ENCODE data around the gene RGN. TPM values are rescaled to one million over a fixed set of nuclear protein-coding genes. Genes with fewer than 3 reads are reported as not detected.

RGN gene
- not detected for polyA plus RNA-seq

- H3K9me3 Mint-ChIP-seq: no peaks in the 10 kb centered on the region
- H3K27me3 Mint-ChIP-seq: no peaks in the 10 kb centered on the region
- no peaks in the 10 kb centered on the region for H3K36me3 Mint-ChIP-seq
- no peak within 1 kb of the TSS for H3K27ac Mint-ChIP-seq
- no peaks in the 10 kb centered on the region for H3K4me1 Mint-ChIP-seq
- no peak within 1 kb of the TSS for H3K4me3 Mint-ChIP-seq
These were observed at the start of gene RGN for GRCh38 chrX:47078129-47079043. RGN (plus strand) TSS chrX:47078443; CDS start chrX:47081145, 2,702 bp downstream.

DNA sequence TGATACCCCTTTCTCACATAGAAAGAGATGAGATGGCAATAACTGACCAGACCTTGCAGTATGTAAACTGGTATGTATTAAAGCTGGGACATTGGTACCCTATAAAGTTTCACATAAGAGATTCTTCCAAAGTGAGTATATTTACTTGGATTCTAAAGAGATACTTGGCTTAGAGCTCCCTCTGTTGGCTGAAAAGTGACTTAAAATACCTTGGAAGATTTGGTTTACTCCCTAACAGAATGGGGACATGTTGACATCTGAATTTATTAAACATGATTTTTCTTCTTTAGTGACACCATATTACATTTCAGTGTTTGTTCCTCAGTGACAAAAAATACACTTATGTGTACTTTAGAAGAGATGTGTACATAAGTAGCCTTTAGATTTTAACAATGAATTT is 47.9 kb upstream of the RGN start:
- peaks cover 2% of the 10 kb centered on the region for H3K36me3 Mint-ChIP-seq
- H3K4me1 Mint-ChIP-seq: peaks cover 0 to 1% (median 0%) of the 10 kb centered on the region in 3 donors
- H3K27ac Mint-ChIP-seq: no peak overlapping the region
- H3K27me3 Mint-ChIP-seq: no peaks in the 10 kb centered on the region
- H3K9me3 Mint-ChIP-seq: no peaks in the 10 kb centered on the region
- no peak overlapping the region for H3K4me3 Mint-ChIP-seq

- H3K9me3 Mint-ChIP-seq: peaks cover 3 to 4% (median 3%) of the 10 kb centered on the region in 3 donors
- peaks cover 3% of the 10 kb centered on the region for H3K27me3 Mint-ChIP-seq
- peaks cover 3% of the 10 kb centered on the region for H3K36me3 Mint-ChIP-seq
- H3K4me3 Mint-ChIP-seq: no peak overlapping the region
- no peak overlapping the region for H3K27ac Mint-ChIP-seq
- no peaks in the 10 kb centered on the region for H3K4me1 Mint-ChIP-seq
These were observed 30.3 kb upstream of the RGN start for GRCh38 chrX:47047989-47048388.

- Mint-ChIP-seq H3K36me3 (no peaks in the 10 kb centered on the region), H3K27me3 (peaks cover 4% of the 10 kb centered on the region)
These were observed 18.9 kb upstream of the RGN start for GRCh38 chrX:47059142-47059874.

DNA sequence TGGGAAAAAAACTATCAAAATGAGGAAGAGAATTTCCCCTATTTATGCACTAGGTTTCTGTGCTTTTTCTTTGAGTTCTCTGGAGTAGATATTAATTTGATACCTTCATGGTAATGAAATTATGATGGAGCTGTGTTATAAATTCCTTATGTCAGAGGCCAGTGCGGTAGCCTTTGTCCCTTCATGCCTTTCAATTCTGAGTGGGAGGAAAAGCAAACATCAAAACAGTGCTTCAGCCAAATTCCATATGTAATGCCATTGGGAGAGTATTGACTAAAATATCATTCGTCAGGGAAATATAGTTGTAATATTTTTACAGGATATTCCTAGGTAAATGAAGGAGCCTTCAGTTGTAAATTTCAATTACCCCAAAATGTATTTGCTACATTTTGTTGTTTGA is 17.5 kb upstream of the RGN start:
- H3K4me1 Mint-ChIP-seq: no peaks in the 10 kb centered on the region
- H3K27me3 Mint-ChIP-seq: peaks cover 4% of the 10 kb centered on the region
- H3K36me3 Mint-ChIP-seq: no peaks in the 10 kb centered on the region
- no peak overlapping the region for H3K27ac Mint-ChIP-seq
- H3K9me3 Mint-ChIP-seq: no peaks in the 10 kb centered on the region
- H3K4me3 Mint-ChIP-seq: no peak overlapping the region

More at GRCh38 chrX:47059142-47059874, 18.9 kb upstream of the RGN start:
- no peak overlapping the region for H3K27ac Mint-ChIP-seq
- no peaks in the 10 kb centered on the region for H3K9me3 Mint-ChIP-seq
- no peaks in the 10 kb centered on the region for H3K4me1 Mint-ChIP-seq
- H3K4me3 Mint-ChIP-seq: no peak overlapping the region

DNA sequence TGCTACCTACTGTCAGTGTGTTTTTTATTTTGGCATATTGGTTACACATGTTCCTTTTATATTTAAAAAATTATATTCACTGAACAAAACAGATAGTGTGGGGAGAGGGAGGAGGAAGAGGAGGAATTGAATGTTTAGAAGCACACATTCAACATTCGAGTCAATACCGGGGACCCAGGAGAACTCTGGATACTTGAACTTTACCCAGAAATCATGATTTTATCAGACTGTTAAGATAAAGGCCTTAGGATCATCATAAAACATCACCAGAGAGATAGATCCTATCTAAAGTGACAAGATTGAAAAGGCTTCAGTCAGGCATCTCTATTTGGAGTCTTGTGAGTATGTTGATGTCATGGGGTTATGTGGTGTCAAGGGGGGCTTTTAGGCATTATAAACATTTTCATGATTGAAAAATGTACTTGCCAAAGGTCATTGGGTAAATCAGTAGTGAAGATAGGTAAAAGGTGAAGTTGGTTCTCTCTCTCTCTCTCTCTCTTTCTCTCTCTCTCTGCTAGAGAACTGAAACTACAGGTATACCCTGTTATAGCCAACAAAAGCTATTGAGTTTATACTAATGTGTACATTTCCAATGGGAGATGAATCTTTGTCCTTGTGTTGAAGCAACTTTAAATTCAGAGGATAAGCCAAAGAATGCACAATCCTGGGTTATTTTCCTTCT is 16.9 kb upstream of the RGN start:
- Mint-ChIP-seq H3K9me3 (no peaks in the 10 kb centered on the region), H3K27me3 (peaks cover 4% of the 10 kb centered on the region), H3K36me3 (no peaks in the 10 kb centered on the region)

DNA sequence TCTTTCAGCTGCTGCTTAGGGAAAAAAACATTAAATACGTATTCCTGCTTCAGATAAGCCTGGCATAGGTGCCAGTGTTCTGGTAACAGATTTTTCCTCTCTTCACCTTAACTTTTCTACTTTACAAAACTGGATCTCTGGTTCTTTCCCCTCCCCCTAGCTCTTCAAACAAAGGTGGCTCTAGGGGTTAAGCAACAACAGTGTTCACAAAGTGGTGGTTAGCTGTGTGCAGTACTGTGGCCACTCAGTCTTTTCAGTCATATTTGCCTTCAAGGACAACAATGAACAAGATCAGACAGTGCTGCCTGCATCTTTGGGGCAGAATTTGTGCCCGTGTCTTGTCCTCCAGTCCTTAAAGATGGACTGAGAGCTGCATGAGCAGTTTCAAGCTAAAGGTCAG is 15.1 kb upstream of the RGN start:
- H3K9me3 Mint-ChIP-seq: no peaks in the 10 kb centered on the region
- peaks cover 4% of the 10 kb centered on the region for H3K27me3 Mint-ChIP-seq
- H3K27ac Mint-ChIP-seq: no peak overlapping the region
- H3K4me1 Mint-ChIP-seq: no peaks in the 10 kb centered on the region
- no peak overlapping the region for H3K4me3 Mint-ChIP-seq
- no peaks in the 10 kb centered on the region for H3K36me3 Mint-ChIP-seq

More for the DNA sequence above, 16.9 kb upstream of the RGN start:
- Mint-ChIP-seq H3K4me1 (no peaks in the 10 kb centered on the region), H3K4me3 (no peak overlapping the region), H3K27ac (no peak overlapping the region)

GRCh38 chrX:47068214-47068613 is 10.0 kb upstream of the RGN start:
- H3K27ac Mint-ChIP-seq: no peak overlapping the region
- H3K36me3 Mint-ChIP-seq: peaks cover 1% of the 10 kb centered on the region

DNA sequence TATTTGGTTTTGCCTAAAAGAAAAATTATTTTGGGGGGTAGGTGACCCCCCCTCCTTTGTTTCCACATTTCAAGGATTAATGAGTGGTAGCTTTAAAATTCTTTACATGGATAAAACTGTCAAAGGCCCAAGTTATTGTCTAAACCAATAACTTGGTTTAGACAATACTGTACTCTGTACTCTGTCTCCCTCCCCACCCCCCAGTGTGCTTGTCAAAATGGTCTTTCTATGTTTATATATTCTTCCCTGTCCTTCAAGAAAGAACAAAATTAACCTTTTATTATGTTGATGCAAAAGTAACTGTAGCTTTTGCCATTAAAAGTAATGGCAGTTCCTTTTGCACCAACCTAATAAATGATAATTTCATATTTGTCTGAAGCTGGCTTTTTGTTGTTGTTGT is 9.5 kb upstream of the RGN start:
- no peaks in the 10 kb centered on the region for H3K4me1 Mint-ChIP-seq
- H3K9me3 Mint-ChIP-seq: peaks cover 0 to 4% (median 0%) of the 10 kb centered on the region in 3 donors
- no peak overlapping the region for H3K27ac Mint-ChIP-seq
- H3K27me3 Mint-ChIP-seq: no peaks in the 10 kb centered on the region
- H3K4me3 Mint-ChIP-seq: no peak overlapping the region
- H3K36me3 Mint-ChIP-seq: peaks cover 1% of the 10 kb centered on the region

More at GRCh38 chrX:47068214-47068613, 10.0 kb upstream of the RGN start:
- Mint-ChIP-seq H3K27me3 (no peaks in the 10 kb centered on the region), H3K4me1 (no peaks in the 10 kb centered on the region), H3K4me3 (no peak overlapping the region), H3K9me3 (peaks cover 0 to 4% (median 0%) of the 10 kb centered on the region in 3 donors)

GRCh38 chrX:47080215-47080914 is 2.1 kb downstream of the RGN start:
- no peaks in the 10 kb centered on the region for H3K36me3 Mint-ChIP-seq
- H3K9me3 Mint-ChIP-seq: no peaks in the 10 kb centered on the region
- no peaks in the 10 kb centered on the region for H3K4me1 Mint-ChIP-seq
- H3K27ac Mint-ChIP-seq: no peak overlapping the region
- H3K4me3 Mint-ChIP-seq: no peak overlapping the region
- H3K27me3 Mint-ChIP-seq: no peaks in the 10 kb centered on the region

DNA sequence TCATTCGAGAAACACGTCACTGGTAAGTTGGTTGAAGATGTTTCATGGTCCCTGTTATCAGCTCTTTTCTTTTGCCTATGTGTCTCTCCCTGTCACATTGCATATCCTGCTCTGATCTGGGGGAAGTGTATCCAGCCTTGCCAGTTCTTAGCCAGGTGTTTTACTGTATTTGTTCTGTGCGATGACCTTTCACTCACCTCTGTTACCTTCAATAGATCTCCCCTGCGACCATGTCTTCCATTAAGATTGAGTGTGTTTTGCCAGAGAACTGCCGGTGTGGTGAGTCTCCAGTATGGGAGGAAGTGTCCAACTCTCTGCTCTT is 2.6 kb downstream of the RGN start:
- no peaks in the 10 kb centered on the region for H3K36me3 Mint-ChIP-seq
- no peak overlapping the region for H3K4me3 Mint-ChIP-seq
- H3K27me3 Mint-ChIP-seq: no peaks in the 10 kb centered on the region
- no peak overlapping the region for H3K27ac Mint-ChIP-seq
- H3K4me1 Mint-ChIP-seq: no peaks in the 10 kb centered on the region
- H3K9me3 Mint-ChIP-seq: no peaks in the 10 kb centered on the region

- Mint-ChIP-seq H3K27ac (no peak overlapping the region), H3K4me3 (no peak overlapping the region), H3K27me3 (no peaks in the 10 kb centered on the region), H3K36me3 (no peaks in the 10 kb centered on the region), H3K9me3 (no peaks in the 10 kb centered on the region), H3K4me1 (peaks cover 0 to 5% (median 0%) of the 10 kb centered on the region in 3 donors)
These were observed 13.0 kb downstream of the RGN start for GRCh38 chrX:47091149-47091775.

GRCh38 chrX:47093248-47093647 is 15.0 kb downstream of the RGN start:
- no peak overlapping the region for H3K4me3 Mint-ChIP-seq
- H3K4me1 Mint-ChIP-seq: peaks cover 0 to 5% (median 0%) of the 10 kb centered on the region in 3 donors
- no peaks in the 10 kb centered on the region for H3K9me3 Mint-ChIP-seq
- no peaks in the 10 kb centered on the region for H3K36me3 Mint-ChIP-seq
- H3K27me3 Mint-ChIP-seq: no peaks in the 10 kb centered on the region
- H3K27ac Mint-ChIP-seq: no peak overlapping the region

GRCh38 chrX:47093860-47094259 is 15.6 kb downstream of the RGN start:
- H3K36me3 Mint-ChIP-seq: no peaks in the 10 kb centered on the region
- no peak overlapping the region for H3K4me3 Mint-ChIP-seq
- H3K4me1 Mint-ChIP-seq: peaks cover 0 to 5% (median 0%) of the 10 kb centered on the region in 3 donors
- H3K9me3 Mint-ChIP-seq: no peaks in the 10 kb centered on the region
- H3K27ac Mint-ChIP-seq: no peak overlapping the region
- no peaks in the 10 kb centered on the region for H3K27me3 Mint-ChIP-seq
